Measurements from ENCODE around the gene HOXA4.
A peak's percentile ranks its signal among the peaks of the same experiment; 100 is the strongest.

The HOXA4 gene

GRCh38 chr7:27148031-27148755, 17.6 kb upstream of the HOXA4 start:
- no peaks in the 10 kb centered on the region for H3F3A ChIP-seq (ENCODE audit: control insufficient read depth, insufficient read depth)
- no peaks in the 10 kb centered on the region for H3K9me3 ChIP-seq (ENCODE audit: control insufficient read depth, insufficient read depth, low read length)
- H3K79me2 ChIP-seq (ENCODE audit: control insufficient read depth, low read length): no peaks in the 10 kb centered on the region
- H3K27me3 ChIP-seq (ENCODE audit: control insufficient read depth, low read length): peaks cover 54% of the 10 kb centered on the region
- H3K4me3 ChIP-seq (ENCODE audit: low read length): peak overlapping the region; percentile 77
- H3K36me3 ChIP-seq (ENCODE audit: control insufficient read depth, low read length): no peaks in the 10 kb centered on the region
- no peak overlapping the region for H3K27ac ChIP-seq (ENCODE audit: low read depth, low read length)
- H4K20me1 ChIP-seq (ENCODE audit: control insufficient read depth, insufficient read depth, low read depth, low read length): no peaks in the 10 kb centered on the region
- TF ChIP-seq, protein P1, sequence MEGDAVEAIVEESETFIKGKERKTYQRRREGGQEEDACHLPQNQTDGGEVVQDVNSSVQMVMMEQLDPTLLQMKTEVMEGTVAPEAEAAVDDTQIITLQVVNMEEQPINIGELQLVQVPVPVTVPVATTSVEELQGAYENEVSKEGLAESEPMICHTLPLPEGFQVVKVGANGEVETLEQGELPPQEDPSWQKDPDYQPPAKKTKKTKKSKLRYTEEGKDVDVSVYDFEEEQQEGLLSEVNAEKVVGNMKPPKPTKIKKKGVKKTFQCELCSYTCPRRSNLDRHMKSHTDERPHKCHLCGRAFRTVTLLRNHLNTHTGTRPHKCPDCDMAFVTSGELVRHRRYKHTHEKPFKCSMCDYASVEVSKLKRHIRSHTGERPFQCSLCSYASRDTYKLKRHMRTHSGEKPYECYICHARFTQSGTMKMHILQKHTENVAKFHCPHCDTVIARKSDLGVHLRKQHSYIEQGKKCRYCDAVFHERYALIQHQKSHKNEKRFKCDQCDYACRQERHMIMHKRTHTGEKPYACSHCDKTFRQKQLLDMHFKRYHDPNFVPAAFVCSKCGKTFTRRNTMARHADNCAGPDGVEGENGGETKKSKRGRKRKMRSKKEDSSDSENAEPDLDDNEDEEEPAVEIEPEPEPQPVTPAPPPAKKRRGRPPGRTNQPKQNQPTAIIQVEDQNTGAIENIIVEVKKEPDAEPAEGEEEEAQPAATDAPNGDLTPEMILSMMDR (IDR thresholded peaks at IDR 0.05; ENCODE audit: low read depth, low read length, poor library complexity, severe bottlenecking): no peak
- TF ChIP-seq EZH2phosphoT487 (IDR thresholded peaks at IDR 0.05; ENCODE audit: borderline replicate concordance, low read length): 0 out of 2 replicates have a peak, but pooled peaks have one; percentile 46
- no peaks in the 10 kb centered on the region for H3K9me2 ChIP-seq (replicated peaks; ENCODE audit: control insufficient read depth, low read length)
- H3K4me1 ChIP-seq (ENCODE audit: control insufficient read depth, low read length): peaks cover 52% of the 10 kb centered on the region
- H3K4me2 ChIP-seq (ENCODE audit: low read length): peak overlapping the region; percentile 94

- H3F3A ChIP-seq (ENCODE audit: control insufficient read depth, insufficient read depth): no peaks in the 10 kb centered on the region
- peak within 1 kb of the TSS; percentile 94 for H3K4me2 ChIP-seq (ENCODE audit: low read length)
- H3K4me1 ChIP-seq (ENCODE audit: control insufficient read depth, low read length): peaks cover 51% of the 10 kb centered on the region
- H3K27me3 ChIP-seq (ENCODE audit: control insufficient read depth, low read length): peaks cover 50% of the 10 kb centered on the region
- H3K27ac ChIP-seq (ENCODE audit: low read depth, low read length): no peak within 1 kb of the TSS
- TF ChIP-seq, protein P1 (IDR thresholded peaks at IDR 0.05; ENCODE audit: low read depth, low read length, poor library complexity, severe bottlenecking): no peak
- 0 out of 2 replicates have a peak, but pooled peaks have one; percentile 46 for TF ChIP-seq EZH2phosphoT487 (IDR thresholded peaks at IDR 0.05; ENCODE audit: borderline replicate concordance, low read length)
- no peaks in the 10 kb centered on the region for H3K79me2 ChIP-seq (ENCODE audit: control insufficient read depth, low read length)
- no peaks in the 10 kb centered on the region for H3K9me2 ChIP-seq (replicated peaks; ENCODE audit: control insufficient read depth, low read length)
- no peaks in the 10 kb centered on the region for H4K20me1 ChIP-seq (ENCODE audit: control insufficient read depth, insufficient read depth, low read depth, low read length)
- no peaks in the 10 kb centered on the region for H3K36me3 ChIP-seq (ENCODE audit: control insufficient read depth, low read length)
- peak within 1 kb of the TSS; percentile 77 for H3K4me3 ChIP-seq (ENCODE audit: low read length)
- H3K9me3 ChIP-seq (ENCODE audit: control insufficient read depth, insufficient read depth, low read length): no peaks in the 10 kb centered on the region
These were observed 16.9 kb upstream of the HOXA4 start, which contains the start of gene HOXA6 for GRCh38 chr7:27147199-27148030. Gene HOXA6 (minus strand): TSS chr7:27147774. CDS start chr7:27147749, 25 bp downstream.

DNA sequence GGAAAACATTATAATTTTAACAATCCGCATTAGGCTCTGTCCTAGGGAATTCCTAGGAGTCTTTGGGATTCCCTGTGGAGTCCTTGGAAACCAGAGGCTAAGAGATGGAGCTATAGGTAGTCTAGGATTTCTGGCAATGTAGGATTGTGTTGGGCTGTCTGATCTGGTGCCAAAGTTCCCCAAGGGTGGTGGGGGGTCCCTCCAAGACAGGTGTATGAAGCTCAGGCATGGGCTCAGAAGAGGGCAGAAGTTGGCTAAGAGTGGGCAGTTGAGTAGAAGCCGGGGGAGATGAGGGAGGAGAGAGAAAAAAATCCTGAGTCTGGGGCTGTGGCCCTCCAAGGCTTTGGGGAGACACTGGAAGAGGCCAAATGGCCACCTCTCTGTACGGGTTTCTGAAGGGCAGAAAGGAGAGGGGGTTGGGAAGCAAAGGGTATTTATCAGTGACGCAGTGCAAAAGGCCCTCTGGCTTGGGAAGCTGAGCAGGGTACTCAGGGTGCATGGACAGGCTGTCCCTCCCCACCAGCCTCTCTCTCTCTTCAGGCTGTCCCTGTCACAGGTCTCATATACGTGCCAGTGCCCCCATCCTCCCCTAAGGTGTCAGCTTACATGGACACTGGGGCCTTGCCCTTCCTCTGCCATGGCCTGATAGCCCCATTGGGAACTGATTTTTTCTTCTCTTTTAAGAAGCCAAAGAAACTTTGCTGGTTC, 16.1 kb upstream of the HOXA4 start:
- no peak for TF ChIP-seq EZH2phosphoT487 (IDR thresholded peaks at IDR 0.05; ENCODE audit: borderline replicate concordance, low read length)
- TF ChIP-seq, protein P1 (IDR thresholded peaks at IDR 0.05; ENCODE audit: low read depth, low read length, poor library complexity, severe bottlenecking): no peak
- Histone ChIP-seq H3K4me3 (ENCODE audit: low read length) (no peak overlapping the region), H3K4me1 (ENCODE audit: control insufficient read depth, low read length) (peaks cover 43% of the 10 kb centered on the region), H4K20me1 (ENCODE audit: control insufficient read depth, insufficient read depth, low read depth, low read length) (no peaks in the 10 kb centered on the region), H3K36me3 (ENCODE audit: control insufficient read depth, low read length) (no peaks in the 10 kb centered on the region), H3K9me2 (replicated peaks; ENCODE audit: control insufficient read depth, low read length) (no peaks in the 10 kb centered on the region), H3K79me2 (ENCODE audit: control insufficient read depth, low read length) (no peaks in the 10 kb centered on the region), H3K27me3 (ENCODE audit: control insufficient read depth, low read length) (peaks cover 45% of the 10 kb centered on the region), H3K9me3 (ENCODE audit: control insufficient read depth, insufficient read depth, low read length) (no peaks in the 10 kb centered on the region), H3K27ac (ENCODE audit: low read depth, low read length) (no peak overlapping the region), H3F3A (ENCODE audit: control insufficient read depth, insufficient read depth) (no peaks in the 10 kb centered on the region), H3K4me2 (ENCODE audit: low read length) (no peak overlapping the region)

Data from DOHH2 (cell line).